Cardiac muscle cell (in vitro differentiated cells and primary cell): ENCODE data around the gene AAGAB. TPM values are rescaled to one million over a fixed set of nuclear protein-coding genes. Genes with fewer than 3 reads are reported as not detected.
"Not testable (repeated sequence)": the region's sequence is repeated elsewhere in the genome, so short reads cannot be mapped to it uniquely, and the experiment has no call there.

Experiments
- DNase-seq, 2 donors: peaks; one replicate each; pipeline versions ENCODE4 v3.0.0 to v3.0.0-alpha.2; 2010 to 2017; ENCODE audit warnings: low read depth in 1 of 2, low spot score in 1 of 2
- H3K27ac ChIP-seq: fragments of 200-600 bp; sonication (generic); 2 replicates; pipeline ENCODE4 v1.5.1; 2016
- H3K27me3 ChIP-seq: fragments of 200-600 bp; sonication (generic); 2 replicates; pipeline ENCODE4 v1.6.0; 2016; ENCODE audit warnings: control low read depth
- H3K36me3 ChIP-seq: fragments of 200-600 bp; sonication (generic); 2 replicates; pipeline ENCODE4 v1.5.1; 2016; ENCODE audit warnings: control low read depth
- H3K4me1 ChIP-seq: fragments of 200-600 bp; sonication (generic); 2 replicates; pipeline ENCODE4 v1.8.1; 2017; ENCODE audit warnings: low read depth, mild to moderate bottlenecking, mixed run types
- H3K4me3 ChIP-seq: fragments of 200-600 bp; sonication (generic); 2 replicates; pipeline ENCODE4 v1.5.1; 2016; ENCODE audit warnings: mild to moderate bottlenecking
- H3K9me3 ChIP-seq: fragments of 200-600 bp; sonication (generic); 2 replicates; pipeline ENCODE4 v1.5.1; 2017; ENCODE audit warnings: low read depth, mild to moderate bottlenecking, control low read depth
- polyA plus RNA-seq: library from polyadenylated mRNA; unstranded; fragments of >200 nt; fragmentation: Nextera tagmentation; extraction: Ambion mirVana; gene quantifications from 2 replicates; pipeline ENCODE4 v1.2.1, GENCODE V29; 2016
- total RNA-seq: library from RNA; depleted of rRNA; stranded (reverse); fragments of >200 nt; gene quantifications from 2 replicates; pipeline ENCODE4 v1.2.3, GENCODE V29; 2016
- TF ChIP-seq, protein P1 (sequence below): IDR thresholded peaks from 2 replicates; pipeline ENCODE4 v1.5.1; 2012; ENCODE audit warnings: low read depth, mild to moderate bottlenecking, low read length

The AAGAB gene
- total and polyA plus RNA-seq, 2 experiments from 2014 or later = 27.8 to 45.3 TPM

DNA sequence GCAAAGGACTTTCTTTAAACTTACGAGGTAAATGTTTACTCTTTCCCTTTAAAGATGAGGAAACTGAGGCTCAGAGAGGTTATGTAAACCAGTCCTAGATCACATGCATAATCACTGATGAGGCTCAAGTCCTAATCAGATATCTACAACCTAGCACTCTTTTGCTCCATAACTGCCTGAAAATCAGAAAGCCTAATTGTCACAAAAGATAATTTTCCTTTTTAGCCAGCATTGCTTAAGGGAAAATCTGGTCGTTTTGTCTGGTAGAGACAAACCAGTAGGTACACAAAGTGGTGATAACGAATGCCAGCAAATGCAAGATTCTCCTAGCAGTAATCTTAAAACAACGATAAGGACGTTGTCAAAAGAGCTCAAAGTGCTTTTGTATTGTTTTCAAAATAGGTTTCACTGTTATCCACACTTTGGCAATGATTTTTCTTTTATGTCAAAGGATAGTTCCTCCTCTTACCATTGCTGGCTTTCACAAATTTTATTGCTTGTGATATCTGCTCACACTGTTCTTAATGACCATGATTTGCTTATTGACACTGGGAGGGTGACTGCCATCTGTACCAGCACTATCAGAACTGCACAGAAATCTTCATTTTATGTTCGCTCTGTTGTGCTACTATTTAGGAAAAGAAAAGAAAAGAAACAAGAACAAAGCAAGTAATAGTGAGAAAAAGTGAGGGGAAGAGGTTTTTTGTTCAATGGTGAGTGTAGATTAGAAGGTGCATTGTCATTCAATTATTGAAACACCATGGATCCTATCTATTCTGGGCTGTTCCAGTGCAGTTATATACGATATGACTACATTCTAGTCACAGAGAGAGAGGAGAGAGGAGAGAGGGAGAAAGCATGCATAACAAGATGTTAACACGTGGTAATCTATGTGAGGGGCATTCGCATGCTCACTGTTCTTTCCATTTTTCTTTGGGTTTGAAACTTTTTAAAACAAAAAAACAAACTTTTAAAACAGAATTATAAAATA lies 13.8 kb upstream of the AAGAB start:
- Histone ChIP-seq H3K27me3 (no peaks in the 10 kb centered on the region), H3K36me3 (no peaks in the 10 kb centered on the region), H3K27ac (no peak overlapping the region), H3K4me3 (no peak overlapping the region), H3K9me3 (no peaks in the 10 kb centered on the region), H3K4me1 (peaks cover 7% of the 10 kb centered on the region)
- no peak for DNase-seq
- TF ChIP-seq, protein P1, sequence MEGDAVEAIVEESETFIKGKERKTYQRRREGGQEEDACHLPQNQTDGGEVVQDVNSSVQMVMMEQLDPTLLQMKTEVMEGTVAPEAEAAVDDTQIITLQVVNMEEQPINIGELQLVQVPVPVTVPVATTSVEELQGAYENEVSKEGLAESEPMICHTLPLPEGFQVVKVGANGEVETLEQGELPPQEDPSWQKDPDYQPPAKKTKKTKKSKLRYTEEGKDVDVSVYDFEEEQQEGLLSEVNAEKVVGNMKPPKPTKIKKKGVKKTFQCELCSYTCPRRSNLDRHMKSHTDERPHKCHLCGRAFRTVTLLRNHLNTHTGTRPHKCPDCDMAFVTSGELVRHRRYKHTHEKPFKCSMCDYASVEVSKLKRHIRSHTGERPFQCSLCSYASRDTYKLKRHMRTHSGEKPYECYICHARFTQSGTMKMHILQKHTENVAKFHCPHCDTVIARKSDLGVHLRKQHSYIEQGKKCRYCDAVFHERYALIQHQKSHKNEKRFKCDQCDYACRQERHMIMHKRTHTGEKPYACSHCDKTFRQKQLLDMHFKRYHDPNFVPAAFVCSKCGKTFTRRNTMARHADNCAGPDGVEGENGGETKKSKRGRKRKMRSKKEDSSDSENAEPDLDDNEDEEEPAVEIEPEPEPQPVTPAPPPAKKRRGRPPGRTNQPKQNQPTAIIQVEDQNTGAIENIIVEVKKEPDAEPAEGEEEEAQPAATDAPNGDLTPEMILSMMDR = no peak

DNA sequence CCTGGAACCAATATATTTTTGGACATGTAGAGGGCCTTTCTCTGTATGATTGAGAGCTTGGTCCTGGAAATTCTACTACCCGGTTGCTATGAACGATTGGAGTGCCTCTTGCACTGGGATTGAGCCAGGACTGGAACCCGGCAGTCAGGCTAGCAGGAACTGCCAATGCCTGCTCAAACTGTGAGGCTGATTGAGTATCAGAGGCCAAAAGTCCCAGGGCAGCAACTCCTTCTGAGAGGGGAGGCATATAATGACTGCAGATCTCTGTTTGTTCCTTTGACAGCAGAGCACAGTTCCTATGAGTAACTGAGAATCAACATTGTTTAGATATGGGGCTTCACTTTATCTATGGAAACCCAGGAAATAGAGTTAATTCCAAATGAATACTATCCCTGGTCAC lies 13.0 kb upstream of the AAGAB start:
- Histone ChIP-seq H3K4me1 (peaks cover 7% of the 10 kb centered on the region), H3K27ac (no peak overlapping the region), H3K36me3 (no peaks in the 10 kb centered on the region), H3K27me3 (no peaks in the 10 kb centered on the region), H3K4me3 (no peak overlapping the region), H3K9me3 (no peaks in the 10 kb centered on the region)
- DNase-seq = no peak
- TF ChIP-seq, protein P1 = no peak

DNA sequence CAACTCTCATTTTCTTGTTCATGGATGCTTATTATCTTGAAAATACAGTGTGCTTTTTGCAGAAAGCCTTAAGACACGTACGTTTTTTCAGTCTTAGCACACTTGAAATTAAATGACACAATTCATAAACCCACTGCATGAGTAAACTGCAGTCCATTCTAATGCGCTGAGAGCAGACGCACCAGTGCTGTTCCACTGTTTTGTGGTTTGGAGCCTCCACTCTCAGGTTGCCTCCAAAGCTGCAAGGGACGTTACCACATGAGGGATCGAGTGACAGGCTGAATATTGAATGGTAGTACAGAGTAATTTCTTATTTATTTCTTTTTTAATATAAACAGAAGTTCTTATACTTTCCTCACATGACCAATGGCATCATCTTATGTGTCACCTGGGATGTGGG lies 12.4 kb upstream of the AAGAB start:
- no peak overlapping the region for H3K4me3 ChIP-seq
- no peaks in the 10 kb centered on the region for H3K27me3 ChIP-seq
- TF ChIP-seq, protein P1 = no peak
- peaks cover 7% of the 10 kb centered on the region for H3K4me1 ChIP-seq
- no peak for DNase-seq
- no peaks in the 10 kb centered on the region for H3K9me3 ChIP-seq
- H3K36me3 ChIP-seq = no peaks in the 10 kb centered on the region
- H3K27ac ChIP-seq = no peak overlapping the region

DNA sequence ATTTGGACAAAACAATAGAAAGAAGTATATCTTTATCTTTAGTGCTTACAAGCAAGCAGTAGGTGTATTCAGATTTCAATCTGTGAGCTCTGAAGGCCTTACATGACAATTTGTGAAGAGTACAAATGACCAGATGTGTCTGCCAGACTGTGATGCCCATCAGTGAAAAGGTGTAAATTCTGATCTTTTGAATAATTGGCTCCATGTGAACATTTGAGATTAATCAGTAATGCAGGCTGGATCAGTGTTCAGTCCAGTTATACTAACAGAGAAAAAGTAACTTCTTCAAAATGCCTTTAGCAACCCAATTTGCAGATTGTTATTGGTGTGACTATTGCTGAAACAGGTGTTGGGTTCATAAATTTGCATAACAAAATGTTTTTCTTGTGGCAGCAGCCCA lies 5.3 kb upstream of the AAGAB start:
- H3K36me3 ChIP-seq = no peaks in the 10 kb centered on the region
- no peak overlapping the region for H3K4me3 ChIP-seq
- TF ChIP-seq, protein P1 = no peak
- no peaks in the 10 kb centered on the region for H3K27me3 ChIP-seq
- no peak overlapping the region for H3K27ac ChIP-seq
- no peak for DNase-seq
- H3K4me1 ChIP-seq = peaks cover 4% of the 10 kb centered on the region
- no peaks in the 10 kb centered on the region for H3K9me3 ChIP-seq

DNA sequence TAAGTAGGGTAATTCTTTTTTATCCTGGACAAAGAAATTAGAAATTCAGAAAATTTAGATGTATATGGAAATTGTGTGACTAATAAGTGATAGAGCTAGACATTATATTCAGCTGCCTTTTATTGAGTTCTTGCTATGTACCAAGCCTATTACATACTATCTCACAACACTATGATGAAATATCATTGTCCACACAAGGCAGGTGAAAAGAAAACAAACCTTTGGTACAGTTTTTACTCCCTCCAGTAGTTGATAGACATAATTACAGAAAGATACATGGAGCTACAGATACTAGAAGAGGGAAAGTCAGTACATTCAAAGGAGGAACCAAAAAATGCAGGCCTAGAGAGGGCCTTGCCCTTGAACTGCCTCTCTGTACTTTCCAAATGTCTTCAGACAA lies 4.9 kb upstream of the AAGAB start:
- H3K4me3 ChIP-seq = no peak overlapping the region
- H3K27me3 ChIP-seq = no peaks in the 10 kb centered on the region
- no peak for DNase-seq
- no peak overlapping the region for H3K27ac ChIP-seq
- H3K4me1 ChIP-seq = peaks cover 4% of the 10 kb centered on the region
- TF ChIP-seq, protein P1 = no peak
- no peaks in the 10 kb centered on the region for H3K36me3 ChIP-seq
- H3K9me3 ChIP-seq = no peaks in the 10 kb centered on the region

DNA sequence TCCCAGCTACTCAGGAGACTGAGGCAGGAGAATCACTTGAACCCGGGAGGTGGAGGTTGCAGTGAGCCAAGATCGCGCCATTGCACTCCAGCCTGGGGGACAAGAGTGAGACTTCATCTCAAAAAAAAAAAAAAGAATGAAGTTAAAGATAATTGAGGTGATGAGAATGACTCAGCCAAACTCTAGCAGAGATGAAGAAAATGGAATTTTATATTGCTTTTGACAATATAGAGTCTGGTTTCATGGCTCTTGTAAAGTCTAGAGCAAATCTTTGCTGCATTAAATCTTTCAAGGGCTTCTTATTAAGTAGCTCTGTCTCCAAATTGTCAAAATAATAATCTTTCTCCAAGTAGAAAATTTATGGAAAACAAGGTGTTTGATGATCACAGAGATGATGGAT lies 4.0 kb upstream of the AAGAB start:
- not testable (repeated sequence) for H3K4me3 ChIP-seq, DNase-seq, H3K36me3 ChIP-seq, H3K27ac ChIP-seq, H3K9me3 ChIP-seq, H3K4me1 ChIP-seq, H3K27me3 ChIP-seq
